K562 (cell line): Measurements from ENCODE around the gene FRMD4A.

Experiments
- POLR2A ChIP-seq: fragments of 450-650 bp; conservative IDR thresholded peaks from 2 replicates; pipeline ENCODE4 v1.6.1; 2016
- TF ChIP-seq, protein P1 (sequence below): IDR thresholded peaks from 2 replicates; pipeline ENCODE4 v1.6.1; 2016; ENCODE audit warnings: missing genetic modification characterization, missing compliant biosample characterization

DNA sequence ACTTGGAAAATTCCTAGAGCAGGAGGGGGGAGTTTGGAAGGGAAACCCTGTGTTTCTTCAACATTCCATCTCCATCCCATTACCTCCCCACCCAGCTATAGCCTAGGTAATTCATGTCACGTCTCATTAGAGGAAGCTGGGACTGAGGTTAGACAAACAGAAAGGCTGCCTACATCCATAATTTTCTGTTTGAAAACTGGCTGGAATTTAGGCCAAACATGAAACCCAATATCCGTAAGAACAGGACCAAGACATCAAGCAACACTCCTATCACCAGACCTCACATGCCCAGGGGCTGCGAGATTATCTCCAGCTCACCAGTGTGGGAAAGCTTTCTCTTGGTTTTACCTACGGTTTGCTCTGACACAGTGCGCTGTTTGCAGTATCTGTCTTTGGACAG is 316.3 kb downstream of the FRMD4A start:
- TF ChIP-seq, protein P1, sequence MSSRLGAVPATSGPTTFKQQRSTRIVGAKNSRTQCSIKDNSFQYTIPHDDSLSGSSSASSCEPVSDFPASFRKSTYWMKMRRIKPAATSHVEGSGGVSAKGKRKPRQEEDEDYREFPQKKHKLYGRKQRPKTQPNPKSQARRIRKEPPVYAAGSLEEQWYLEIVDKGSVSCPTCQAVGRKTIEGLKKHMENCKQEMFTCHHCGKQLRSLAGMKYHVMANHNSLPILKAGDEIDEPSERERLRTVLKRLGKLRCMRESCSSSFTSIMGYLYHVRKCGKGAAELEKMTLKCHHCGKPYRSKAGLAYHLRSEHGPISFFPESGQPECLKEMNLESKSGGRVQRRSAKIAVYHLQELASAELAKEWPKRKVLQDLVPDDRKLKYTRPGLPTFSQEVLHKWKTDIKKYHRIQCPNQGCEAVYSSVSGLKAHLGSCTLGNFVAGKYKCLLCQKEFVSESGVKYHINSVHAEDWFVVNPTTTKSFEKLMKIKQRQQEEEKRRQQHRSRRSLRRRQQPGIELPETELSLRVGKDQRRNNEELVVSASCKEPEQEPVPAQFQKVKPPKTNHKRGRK = no peak
- no peak for TF ChIP-seq POLR2A
